Kasumi-1 (cell line): ENCODE measurements around the gene PIK3IP1.

ENCODE experiments used
- DNase-seq, 2 experiments: peaks; one replicate each; lab custom pipeline; 2025; lab: John Stamatoyannopoulos, UW

PIK3IP1 gene

DNA sequence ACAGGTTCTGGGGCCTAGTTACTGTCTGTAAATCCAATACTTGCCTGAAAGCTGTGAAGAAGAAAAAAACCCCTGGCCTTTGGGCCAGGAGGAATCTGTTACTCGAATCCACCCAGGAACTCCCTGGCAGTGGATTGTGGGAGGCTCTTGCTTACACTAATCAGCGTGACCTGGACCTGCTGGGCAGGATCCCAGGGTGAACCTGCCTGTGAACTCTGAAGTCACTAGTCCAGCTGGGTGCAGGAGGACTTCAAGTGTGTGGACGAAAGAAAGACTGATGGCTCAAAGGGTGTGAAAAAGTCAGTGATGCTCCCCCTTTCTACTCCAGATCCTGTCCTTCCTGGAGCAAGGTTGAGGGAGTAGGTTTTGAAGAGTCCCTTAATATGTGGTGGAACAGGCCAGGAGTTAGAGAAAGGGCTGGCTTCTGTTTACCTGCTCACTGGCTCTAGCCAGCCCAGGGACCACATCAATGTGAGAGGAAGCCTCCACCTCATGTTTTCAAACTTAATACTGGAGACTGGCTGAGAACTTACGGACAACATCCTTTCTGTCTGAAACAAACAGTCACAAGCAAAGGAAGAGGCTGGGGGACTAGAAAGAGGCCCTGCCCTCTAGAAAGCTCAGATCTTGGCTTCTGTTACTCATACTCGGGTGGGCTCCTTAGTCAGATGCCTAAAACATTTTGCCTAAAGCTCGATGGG is 13.5 kb downstream of the PIK3IP1 start:
- no peak for DNase-seq

DNA sequence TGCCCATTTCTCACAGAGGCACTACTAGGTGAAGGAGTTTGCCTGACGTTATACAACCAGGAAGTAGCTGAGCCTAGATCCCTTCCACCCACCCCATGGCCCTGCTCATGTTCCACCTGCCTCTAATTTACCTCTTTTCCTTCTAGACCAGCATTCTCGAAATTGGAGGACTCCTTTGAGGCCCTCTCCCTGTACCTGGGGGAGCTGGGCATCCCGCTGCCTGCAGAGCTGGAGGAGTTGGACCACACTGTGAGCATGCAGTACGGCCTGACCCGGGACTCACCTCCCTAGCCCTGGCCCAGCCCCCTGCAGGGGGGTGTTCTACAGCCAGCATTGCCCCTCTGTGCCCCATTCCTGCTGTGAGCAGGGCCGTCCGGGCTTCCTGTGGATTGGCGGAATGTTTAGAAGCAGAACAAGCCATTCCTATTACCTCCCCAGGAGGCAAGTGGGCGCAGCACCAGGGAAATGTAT is 14.1 kb downstream of the PIK3IP1 start:
- no peak for DNase-seq

DNA sequence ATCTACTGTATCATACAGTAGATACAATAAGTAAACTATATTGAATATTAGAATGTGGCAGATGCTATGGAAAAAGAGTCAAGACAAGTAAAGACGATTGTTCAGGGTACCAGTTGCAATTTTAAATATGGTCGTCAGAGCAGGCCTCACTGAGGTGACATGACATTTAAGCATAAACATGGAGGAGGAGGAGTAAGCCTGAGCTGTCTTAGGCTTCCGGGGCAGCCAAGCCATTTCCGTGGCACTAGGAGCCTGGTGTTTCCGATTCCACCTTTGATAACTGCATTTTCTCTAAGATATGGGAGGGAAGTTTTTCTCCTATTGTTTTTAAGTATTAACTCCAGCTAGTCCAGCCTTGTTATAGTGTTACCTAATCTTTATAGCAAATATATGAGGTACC is 14.5 kb downstream of the PIK3IP1 start:
- no peak for DNase-seq

DNA sequence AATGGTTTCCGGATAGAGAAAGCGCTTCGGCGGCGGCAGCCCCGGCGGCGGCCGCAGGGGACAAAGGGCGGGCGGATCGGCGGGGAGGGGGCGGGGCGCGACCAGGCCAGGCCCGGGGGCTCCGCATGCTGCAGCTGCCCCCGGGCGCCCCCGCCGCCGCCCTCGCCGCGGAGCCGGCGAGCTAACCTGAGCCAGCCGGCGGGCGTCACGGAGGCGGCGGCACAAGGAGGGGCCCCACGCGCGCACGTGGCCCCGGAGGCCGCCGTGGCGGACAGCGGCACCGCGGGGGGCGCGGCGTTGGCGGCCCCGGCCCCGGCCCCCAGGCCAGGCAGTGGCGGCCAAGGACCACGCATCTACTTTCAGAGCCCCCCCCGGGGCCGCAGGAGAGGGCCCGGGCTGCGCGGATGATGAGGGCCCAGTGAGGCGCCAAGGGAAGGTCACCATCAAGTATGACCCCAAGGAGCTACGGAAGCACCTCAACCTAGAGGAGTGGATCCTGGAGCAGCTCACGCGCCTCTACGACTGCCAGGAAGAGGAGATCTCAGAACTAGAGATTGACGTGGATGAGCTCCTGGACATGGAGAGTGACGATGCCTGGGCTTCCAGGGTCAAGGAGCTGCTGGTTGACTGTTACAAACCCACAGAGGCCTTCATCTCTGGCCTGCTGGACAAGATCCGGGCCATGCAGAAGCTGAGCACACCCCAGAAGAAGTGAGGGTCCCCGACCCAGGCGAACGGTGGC is 15.7 kb downstream of the PIK3IP1 start:
- DNase-seq: no peak

DNA sequence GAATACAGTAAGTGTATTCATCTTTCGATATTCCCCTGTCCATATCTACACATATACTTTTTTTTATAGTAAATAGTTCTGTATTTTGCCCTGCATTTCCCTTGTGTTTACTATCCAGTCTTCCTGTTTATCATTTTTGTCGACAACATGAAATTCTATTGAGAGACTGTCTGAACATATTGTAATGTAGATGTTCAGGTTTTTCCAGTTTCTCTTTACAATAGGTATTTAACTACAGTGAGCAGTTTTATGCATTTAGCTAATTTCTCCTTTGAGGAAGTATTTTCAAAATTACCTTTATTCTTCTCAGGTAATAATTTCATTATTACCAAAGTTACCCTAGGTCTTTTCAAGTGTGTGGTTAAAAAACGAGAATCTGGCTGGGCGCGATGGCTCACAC is 16.7 kb downstream of the PIK3IP1 start:
- no peak for DNase-seq

DNA sequence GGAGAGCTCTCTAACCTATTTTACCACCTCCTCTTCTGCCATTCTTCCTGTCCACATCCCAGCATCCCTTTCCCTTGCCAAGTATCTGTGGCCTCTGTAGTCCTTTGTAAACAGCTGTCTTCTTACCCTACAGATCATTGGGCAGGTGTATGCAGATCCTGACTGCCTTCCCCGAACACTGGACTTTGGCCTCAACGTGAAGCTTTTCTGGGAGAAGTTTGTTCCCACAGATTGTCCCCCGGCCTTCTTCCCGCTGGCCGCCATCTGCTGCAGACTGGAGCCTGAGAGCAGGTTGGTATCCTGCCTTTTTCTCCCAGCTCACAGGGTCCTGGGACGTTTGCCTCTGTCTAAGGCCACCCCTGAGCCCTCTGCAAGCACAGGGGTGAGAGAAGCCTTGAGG is 17.3 kb downstream of the PIK3IP1 start:
- no peak for DNase-seq

DNA sequence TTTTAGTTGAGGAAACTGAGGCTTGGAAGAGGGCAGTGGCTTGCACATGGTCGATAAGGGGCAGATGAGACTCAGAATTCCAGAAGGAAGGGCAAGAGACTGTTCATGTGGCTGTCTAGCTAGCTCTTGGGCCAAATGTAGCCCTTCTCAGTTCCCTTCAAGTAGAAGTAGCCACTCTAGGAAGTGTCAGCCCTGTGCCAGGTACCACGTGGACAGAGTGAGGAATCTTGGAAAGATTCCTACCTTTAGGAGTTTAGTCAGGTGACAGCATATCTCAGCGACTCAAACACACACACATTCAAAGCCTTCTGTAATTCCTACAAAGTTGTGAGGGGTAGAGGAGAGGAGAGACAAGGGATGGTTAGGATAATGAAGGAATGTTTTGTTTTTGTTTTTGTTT is 18.3 kb downstream of the PIK3IP1 start:
- DNase-seq: no peak

DNA sequence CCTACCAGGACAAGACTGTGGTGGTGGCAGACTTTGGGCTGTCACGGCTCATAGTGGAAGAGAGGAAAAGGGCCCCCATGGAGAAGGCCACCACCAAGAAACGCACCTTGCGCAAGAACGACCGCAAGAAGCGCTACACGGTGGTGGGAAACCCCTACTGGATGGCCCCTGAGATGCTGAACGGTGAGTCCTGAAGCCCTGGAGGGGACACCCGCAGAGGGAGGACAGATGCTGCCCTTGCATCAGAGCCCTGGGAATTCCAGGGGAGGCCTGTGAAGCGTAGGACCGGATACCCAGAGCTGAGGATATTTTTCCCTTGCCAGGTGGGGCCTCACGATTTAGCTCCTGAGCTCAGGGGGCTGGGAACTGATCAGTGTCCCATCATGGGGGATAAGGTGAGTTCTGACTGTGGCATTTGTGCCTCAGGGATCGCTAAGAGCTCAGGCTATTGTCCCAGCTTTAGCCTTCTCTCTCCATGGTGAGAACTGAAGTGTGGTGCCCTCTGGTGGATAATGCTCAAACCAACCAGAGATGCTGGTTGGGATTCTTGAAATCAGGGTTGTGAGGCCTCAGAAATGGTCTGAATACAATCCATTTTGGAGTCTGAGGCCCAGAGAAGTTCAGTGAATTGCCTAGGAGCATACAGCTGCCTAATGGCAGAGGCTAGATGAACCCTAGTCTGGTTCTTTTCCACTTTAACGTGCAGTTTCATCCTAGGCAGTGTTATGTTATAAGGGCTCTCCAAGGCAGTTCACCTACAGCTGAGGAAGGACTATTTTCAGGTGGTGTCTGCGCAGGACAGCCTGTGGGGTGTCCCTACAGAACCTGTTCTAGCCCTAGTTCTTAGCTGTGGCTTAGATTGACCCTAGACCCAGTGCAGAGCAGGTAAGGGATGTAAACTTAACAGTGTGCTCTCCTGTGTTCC is 19.5 kb downstream of the PIK3IP1 start:
- DNase-seq: peak; percentile 59 to 69

DNA sequence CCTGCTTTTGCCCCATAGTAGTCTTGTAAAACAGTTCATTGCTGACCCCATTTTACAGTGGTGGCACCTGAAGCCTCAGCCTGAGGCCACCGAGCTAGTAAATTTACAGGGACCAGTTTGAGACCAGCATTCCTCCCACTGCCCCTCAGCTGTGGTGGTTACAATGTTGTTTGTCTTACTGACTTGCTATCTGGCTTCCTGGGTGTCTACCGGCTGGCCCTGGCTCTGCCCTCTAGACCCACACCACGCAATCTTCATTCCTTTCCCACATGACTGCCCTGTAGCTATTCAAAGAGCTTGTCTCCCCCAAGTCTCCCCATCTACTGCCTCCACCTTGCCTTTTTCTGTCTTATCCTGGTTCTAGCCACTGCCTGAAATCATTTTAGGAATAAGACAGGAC is 20.8 kb downstream of the PIK3IP1 start:
- no peak for DNase-seq

DNA sequence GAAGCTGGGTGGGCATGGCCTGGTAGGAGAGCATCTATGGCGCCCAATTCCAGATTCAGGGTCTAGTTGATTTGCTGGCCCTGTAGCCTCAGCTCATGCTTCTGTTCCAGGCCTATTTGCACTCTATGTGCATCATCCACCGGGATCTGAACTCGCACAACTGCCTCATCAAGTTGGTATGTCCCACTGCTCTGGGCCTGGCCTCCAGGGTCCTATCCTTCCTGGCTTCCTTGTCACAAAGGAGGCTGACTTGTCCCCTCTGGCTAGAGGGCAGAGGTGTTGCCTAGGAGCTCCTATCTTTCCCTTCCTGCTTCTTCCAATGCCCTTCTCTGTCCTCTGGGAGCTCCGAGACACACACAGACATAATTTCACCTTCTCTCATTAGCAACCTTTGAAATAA is 21.3 kb downstream of the PIK3IP1 start:
- no peak for DNase-seq

DNA sequence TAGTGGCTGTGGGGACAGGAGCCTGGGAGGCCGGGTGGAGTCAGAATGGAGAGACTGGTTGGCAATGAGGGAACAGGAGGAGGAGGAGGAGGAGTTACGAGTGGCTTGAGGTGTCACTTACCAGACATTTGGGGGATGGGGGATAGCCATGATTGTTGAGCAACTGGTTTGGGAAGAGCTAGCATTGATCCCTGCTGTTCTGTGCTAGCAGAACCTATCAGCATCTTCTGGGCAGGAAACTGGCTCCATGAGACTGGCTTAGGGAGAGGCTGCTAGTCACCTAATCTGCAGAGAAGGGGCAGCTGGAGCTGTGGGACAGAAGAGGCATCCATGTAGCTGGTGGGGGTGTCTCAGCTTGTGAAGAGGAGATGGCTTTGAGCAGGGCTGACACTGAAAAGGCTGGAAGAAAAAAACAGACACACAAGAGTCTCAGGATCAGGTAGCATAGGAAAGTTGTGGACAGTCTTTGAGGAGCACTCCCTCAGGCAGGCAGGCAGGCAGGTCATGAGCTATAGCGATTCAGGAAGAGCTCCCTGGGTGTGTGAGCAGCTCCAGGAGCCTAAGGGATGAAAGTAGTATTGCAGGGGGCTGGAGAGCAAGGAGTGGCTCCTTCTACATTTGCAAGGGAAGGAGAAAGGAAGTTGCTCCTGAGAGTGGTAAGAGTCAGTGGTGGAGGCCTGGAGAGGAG is 22.3 kb downstream of the PIK3IP1 start:
- DNase-seq: no peak

DNA sequence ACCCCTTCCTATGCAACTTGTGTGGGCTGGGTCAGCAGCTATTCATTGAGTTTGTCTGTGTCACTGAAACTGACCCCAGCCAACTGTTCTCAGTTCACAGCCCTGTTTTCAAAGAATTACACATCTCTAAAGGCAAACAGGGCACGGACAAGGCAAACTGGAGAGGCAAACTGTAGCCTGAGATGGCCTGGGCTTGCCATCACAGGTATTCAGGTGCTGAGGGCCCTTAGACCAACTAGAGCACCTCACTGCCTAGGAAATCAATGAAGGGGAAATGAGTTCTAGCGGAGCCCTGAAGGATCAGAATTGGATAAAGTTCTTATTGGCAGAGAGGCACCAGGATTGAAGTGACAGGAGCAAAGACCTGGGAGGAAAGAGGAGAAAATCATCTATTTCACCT is 24.0 kb downstream of the PIK3IP1 start:
- DNase-seq: no peak

DNA sequence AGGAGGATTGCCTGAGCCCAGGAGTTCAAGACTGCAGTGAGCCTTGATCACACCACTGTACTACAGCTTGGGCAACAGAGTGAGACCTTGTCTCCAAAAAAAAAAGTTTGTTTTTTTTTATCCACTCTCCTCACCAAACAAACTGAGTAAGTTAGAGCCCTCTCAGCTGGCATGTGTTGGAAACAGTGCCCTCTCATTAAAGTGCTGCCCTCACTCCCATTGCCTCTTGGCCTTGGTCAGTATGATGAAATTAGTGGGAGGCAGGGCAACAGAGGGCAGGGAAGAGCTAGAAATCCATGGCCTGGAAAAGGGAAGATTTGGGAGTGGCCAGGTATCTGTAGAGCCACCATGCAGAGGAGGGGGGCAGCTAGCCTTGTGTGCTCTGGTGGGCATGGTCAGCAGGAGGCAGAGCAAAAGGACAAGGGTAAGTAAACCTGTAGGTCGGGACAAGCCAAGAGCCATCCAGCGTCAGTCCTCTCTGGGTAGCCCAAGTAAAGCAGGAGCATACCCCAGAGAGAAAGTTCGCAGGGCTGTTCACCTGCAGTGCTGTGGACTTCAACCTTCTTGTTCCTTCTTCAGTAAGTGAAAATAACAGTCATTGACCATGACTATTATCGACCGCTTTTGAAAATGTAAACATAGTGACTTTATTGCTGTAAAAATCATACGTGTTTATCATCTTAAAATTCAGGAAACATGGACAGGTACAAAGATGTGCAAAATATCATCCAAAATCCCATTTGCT is 28.2 kb downstream of the PIK3IP1 start:
- DNase-seq: no peak

DNA sequence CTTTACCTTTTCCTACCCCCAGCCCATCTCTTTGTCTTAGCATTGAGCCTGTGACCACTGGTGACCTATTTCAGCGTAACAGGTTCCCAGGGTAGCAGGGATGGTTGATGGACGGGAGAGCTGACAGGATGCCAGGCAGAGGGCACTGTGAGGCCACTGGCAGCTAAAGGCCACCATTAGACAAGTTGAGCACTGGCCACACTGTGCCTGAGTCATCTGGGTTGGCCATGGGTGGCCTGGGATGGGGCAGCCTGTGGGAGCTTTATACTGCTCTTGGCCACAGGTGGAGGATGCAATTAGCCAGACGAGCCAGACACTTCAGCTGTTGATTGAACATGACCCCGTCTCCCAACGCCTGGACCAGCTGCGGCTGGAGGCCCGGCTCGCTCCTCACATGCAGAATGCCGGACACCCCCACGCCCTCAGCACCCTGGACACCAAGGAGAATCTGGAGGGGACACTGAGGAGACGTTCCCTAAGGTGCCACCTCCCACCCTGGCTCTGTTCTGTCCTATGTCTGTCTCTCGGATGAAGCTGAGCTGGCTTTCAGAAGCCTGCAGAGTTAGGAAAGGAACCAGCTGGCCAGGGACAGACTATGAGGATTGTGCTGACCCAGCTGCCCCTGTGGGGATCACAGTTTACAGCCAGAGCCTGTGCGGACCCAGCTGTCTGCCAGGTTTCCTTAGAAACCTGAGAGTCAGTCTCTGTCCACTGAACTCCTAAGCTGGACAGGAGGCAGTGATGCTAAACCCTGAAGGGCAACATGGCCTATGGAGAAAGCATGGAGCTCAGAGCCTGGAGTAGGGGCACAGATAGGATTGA is 29.8 kb downstream of the PIK3IP1 start:
- no peak for DNase-seq

DNA sequence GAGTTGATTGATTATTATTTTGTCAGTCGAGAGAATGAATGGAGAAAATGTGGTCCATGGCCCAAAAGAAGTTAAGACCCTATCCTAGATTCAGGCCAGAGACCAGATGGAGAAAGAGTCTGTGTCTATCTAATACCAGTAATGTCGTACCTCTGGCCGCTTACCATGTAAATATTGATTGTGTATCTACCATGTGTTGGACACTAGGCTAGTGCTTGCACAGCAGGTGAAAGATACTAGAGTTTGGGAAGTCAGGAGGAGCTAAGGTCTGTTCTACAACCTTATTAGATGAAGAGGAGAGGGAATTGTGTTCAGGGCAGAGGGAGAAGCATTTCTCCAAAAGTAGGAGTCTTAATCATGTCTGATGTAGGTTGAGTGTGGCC is 31.8 kb downstream of the PIK3IP1 start:
- no peak for DNase-seq

DNA sequence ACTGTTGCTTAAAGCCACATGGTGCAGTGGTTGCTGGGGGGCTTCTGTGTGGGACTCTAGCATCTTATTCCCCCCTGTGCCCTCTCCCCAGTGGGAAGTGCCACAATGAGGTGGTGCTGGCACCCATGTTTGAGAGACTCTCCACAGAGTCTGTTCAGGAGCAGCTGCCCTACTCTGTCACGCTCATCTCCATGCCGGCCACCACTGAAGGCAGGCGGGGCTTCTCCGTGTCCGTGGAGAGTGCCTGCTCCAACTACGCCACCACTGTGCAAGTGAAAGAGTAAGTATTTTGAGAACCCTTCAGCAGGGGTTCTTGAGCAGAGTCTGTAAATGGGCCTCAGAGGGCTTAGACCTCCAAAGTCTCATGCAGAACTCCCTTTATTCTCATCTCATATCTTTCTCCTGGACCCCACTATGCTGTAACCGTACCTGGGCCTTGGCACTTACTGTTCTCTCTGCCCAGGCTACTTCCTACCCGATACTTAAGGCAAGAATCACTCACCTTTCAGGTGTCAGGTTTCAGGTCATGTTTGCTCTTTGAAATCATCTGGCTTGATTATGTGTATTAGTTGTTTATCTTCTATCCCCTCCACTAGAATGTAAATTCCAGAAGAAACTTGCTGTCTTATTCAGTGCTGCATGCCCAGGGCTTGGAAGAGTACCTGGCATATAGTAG is 32.4 kb downstream of the PIK3IP1 start:
- no peak for DNase-seq

DNA sequence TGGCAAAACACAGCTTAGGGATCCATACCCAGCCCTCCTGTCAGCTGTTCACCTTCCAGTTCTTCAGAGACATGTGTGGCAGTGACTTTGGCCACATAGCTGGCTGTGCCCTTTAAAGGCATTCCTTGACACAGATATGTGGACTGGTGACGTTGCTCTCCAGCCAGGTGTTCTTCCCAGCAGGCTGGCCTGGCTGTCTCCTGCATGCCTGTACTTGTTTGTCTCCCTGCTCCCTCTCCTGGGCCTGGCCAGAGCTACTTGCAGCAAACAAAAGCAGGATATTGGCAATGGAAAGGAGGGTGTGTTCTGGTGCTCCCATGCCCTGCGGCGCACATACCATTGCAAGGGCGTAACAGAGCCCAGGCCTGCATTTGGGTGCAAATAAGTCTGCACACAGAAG is 38.3 kb downstream of the PIK3IP1 start:
- no peak for DNase-seq

DNA sequence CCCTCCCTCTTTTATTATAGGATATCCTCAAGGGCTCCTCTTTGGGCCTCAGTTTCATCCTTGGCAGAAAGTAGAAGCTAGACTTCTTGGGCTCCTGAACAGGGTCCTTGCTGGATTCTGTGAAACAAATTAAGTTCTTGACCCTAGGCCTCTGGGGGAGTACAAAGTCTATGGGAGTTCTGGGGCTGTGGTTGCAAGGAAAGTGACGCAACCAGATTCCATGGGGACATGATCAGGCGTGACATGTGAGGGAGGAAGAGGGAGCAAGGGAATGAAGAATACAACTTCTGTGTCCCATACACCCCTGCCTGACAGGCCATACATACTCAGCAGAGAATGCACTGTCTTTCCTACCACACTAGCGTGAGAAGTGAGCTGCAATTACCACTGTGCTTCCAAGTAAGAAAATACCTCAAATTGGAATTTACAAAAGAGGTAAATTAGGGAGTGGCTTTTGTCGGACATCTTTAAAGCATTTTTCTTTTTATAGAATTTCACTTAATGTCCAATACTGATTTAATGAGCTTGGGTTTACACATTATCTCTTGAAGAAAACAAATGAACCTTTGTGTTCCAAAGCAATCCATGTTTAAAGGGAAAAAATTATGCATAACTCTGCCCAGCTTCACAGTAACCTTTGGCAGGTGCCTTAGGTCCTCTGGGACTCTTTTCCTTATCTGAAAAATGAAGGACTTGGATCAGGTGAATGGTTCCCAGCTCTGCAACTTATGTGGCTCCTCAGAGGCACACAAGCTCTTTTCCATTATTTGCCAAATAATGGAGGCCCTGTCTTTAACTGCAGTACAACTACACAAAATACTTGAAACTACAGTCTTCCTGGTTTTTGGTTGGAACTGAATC is 41.3 kb downstream of the PIK3IP1 start:
- no peak for DNase-seq
